Vagina (tissue), 2 donors: Measurements from ENCODE around the gene RFXAP. TPM values are rescaled to one million over a fixed set of nuclear protein-coding genes. Genes with fewer than 3 reads are reported as not detected.

Experiments
- DNase-seq, 2 donors: peaks; one replicate each; pipeline ENCODE4 v3.0.0-alpha.2; 2017; ENCODE audit errors: extremely low spot score in 2 of 2
- H3K27ac ChIP-seq: fragments of 200-600 bp; sonication (generic); one replicate; pipeline ENCODE4 v1.5.1; 2019
- H3K27me3 ChIP-seq: fragments of 200-600 bp; sonication (generic); one replicate; pipeline ENCODE4 v1.5.1; 2019
- H3K36me3 ChIP-seq, 2 donors: fragments of 200-600 bp; sonication (generic); one replicate each; pipeline ENCODE4 v1.5.1; 2017 to 2019
- H3K4me1 ChIP-seq: fragments of 200-600 bp; sonication (generic); one replicate; pipeline ENCODE4 v1.5.1; 2019
- H3K4me3 ChIP-seq, 2 donors: fragments of 200-600 bp; sonication (generic); 1 replicate in 1 of 2; 2 replicates in 1 of 2; pipeline ENCODE4 v1.5.1; 2016 to 2019
- H3K9me3 ChIP-seq: fragments of 200-600 bp; sonication (generic); one replicate; pipeline ENCODE4 v1.5.1; 2019
- POLR2A ChIP-seq, 2 donors: fragments of 450-650 bp; IDR thresholded peaks; one replicate each; pipeline ENCODE4 v1.6.1; 2017; ENCODE audit warnings: antibody characterized with exemption in 2 of 2, mild to moderate bottlenecking in 2 of 2, moderate library complexity in 2 of 2
- POLR2AphosphoS5 ChIP-seq, 2 donors: sonication (generic); formaldehyde crosslinking; IDR thresholded peaks; one replicate each; pipeline ENCODE4 v1.9.0; 2017; ENCODE audit warnings: antibody characterized with exemption in 2 of 2, mild to moderate bottlenecking in 2 of 2, low read depth in 1 of 2; ENCODE audit not compliant: insufficient read depth in 1 of 2
- intact Hi-C: fragments of 100-400 bp; cut with DNase I; formaldehyde crosslinking; loops from one replicate; pipeline ENCODE4 v1.15.1; 2023
- total RNA-seq: library from RNA; depleted of rRNA; stranded (reverse); fragments of >200 nt; gene quantifications from one replicate; pipeline ENCODE4 v1.2.3, GENCODE V29; 2016
- TF ChIP-seq, protein P1 (sequence below), 3 experiments: fragments of 450-650 bp in 2 of 3; fragments of 200-600 bp in 1 of 3; sonication (generic) in 1 of 3; IDR thresholded peaks; one replicate each; pipeline ENCODE4 v1.5.1; 2017 to 2019; ENCODE audit warnings: antibody characterized with exemption in 3 of 3, mild to moderate bottlenecking in 2 of 3, moderate library complexity in 2 of 3

The RFXAP gene
- total RNA-seq, 1 donor from 2014 or later, result 7.4 TPM

DNA sequence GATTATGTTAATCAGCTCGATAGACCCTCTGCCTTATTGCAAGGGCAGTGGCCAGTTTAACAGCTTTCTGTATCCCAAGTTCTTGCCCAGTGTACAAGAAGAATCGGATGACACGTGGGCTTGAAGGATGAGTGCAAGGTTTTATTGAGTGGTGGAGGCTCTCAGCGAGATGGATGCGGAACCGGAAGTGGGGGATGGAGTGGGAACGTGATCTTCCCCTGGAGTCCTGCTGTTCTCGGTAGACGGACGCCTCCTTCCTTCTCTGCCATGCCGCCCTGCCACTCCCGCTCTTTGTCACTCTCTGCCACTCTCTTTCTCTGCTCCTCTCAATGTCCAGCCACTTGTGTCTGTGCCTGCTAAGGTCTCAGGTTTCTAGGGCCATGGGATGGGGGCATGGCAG is 21.0 kb downstream of the RFXAP start:
- TF ChIP-seq POLR2A (IDR thresholded peaks at IDR 0.05) (no peak), POLR2AphosphoS5 (IDR thresholded peaks at IDR 0.05; ENCODE audit: insufficient read depth in 1 of 2, low read depth in 1 of 2) (no peak)
- TF ChIP-seq, protein P1, sequence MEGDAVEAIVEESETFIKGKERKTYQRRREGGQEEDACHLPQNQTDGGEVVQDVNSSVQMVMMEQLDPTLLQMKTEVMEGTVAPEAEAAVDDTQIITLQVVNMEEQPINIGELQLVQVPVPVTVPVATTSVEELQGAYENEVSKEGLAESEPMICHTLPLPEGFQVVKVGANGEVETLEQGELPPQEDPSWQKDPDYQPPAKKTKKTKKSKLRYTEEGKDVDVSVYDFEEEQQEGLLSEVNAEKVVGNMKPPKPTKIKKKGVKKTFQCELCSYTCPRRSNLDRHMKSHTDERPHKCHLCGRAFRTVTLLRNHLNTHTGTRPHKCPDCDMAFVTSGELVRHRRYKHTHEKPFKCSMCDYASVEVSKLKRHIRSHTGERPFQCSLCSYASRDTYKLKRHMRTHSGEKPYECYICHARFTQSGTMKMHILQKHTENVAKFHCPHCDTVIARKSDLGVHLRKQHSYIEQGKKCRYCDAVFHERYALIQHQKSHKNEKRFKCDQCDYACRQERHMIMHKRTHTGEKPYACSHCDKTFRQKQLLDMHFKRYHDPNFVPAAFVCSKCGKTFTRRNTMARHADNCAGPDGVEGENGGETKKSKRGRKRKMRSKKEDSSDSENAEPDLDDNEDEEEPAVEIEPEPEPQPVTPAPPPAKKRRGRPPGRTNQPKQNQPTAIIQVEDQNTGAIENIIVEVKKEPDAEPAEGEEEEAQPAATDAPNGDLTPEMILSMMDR (IDR thresholded peaks at IDR 0.05), result no peak
- no peak for DNase-seq
- no peaks in the 10 kb centered on the region for H3K9me3 ChIP-seq
- no peak overlapping the region for H3K27ac ChIP-seq
- no peaks in the 10 kb centered on the region for H3K4me1 ChIP-seq
- no peaks in the 10 kb centered on the region for H3K36me3 ChIP-seq
- H3K27me3 ChIP-seq, result no peaks in the 10 kb centered on the region
- intact Hi-C loops, result no loop called here
- no peak overlapping the region for H3K4me3 ChIP-seq

DNA sequence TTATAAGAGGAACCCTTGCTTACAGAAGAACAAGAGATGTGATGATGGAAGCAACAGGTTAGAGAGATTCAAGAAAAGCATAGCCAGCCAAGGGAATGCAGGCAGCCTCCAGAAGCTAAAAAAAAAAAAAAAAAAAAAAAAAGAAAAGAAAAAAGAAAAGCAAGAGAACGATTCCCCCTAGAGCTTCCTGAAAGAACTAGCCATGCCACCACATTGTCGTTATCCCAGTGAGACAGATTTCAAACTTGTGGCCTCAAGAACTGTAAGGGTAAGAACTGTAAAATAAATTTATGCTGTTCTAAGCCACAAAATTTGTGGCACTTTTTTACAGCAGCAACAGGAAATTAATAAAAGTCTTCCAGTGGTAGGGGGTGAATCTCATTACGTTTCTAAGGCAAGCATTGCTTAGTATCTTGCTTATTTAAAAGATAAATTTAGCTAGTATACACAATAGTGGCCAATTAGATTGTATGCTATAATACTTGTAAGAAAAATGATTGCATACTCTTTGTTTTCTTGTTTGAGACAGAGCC is 21.8 kb downstream of the RFXAP start:
- no peak for DNase-seq
- no peaks in the 10 kb centered on the region for H3K36me3 ChIP-seq
- H3K9me3 ChIP-seq, result no peaks in the 10 kb centered on the region
- no peaks in the 10 kb centered on the region for H3K27me3 ChIP-seq
- H3K27ac ChIP-seq, result no peak overlapping the region
- no peak overlapping the region for H3K4me3 ChIP-seq
- intact Hi-C loops, result no loop called here
- TF ChIP-seq POLR2AphosphoS5 (IDR thresholded peaks at IDR 0.05; ENCODE audit: insufficient read depth in 1 of 2, low read depth in 1 of 2) (no peak), POLR2A (IDR thresholded peaks at IDR 0.05) (no peak)
- TF ChIP-seq, protein P1 (IDR thresholded peaks at IDR 0.05), result no peak
- no peaks in the 10 kb centered on the region for H3K4me1 ChIP-seq

DNA sequence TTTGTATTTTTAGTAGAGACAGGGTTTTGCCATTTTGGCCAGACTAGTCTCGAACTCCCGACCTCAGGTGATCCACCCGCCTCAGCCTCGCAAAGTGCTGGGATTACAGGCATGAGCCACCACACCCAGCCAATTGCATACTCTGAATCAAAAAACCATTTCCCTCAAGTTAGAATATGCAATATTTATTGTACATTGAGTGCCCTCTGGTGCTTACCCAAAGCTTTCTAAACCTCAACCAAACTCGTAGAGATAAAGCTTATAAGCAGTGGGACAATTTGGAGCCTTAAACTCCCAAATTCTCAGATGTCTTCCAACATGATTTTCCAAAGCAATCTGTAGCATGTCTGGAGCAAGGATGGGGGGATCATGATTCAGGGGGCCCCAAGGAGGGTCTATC is 22.4 kb downstream of the RFXAP start:
- H3K4me1 ChIP-seq, result no peaks in the 10 kb centered on the region
- no peak overlapping the region for H3K4me3 ChIP-seq
- H3K9me3 ChIP-seq, result no peaks in the 10 kb centered on the region
- H3K27ac ChIP-seq, result no peak overlapping the region
- no peak for TF ChIP-seq POLR2AphosphoS5 (IDR thresholded peaks at IDR 0.05; ENCODE audit: insufficient read depth in 1 of 2, low read depth in 1 of 2)
- H3K27me3 ChIP-seq, result no peaks in the 10 kb centered on the region
- DNase-seq, result no peak
- no peaks in the 10 kb centered on the region for H3K36me3 ChIP-seq
- intact Hi-C loops, result no loop called here

DNA sequence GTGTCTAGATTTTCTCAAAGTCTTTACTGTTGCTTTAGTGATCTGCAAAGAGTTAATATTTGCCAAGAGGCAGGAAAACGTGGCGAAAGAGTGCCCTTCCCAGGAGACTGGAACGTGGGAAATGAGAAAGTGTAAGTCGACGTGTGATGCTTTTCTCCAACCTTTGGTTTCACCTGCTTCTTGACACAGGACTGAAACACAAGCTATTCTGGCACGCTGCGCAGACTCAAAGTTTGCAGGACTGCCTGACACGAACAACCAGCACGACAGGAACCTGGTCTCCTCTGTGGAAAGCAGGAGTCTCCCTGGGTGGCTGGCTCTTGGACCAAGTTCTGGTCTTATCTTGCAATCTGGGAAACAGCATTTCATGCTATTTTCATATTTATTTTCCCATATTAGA is 28.6 kb downstream of the RFXAP start:
- Histone ChIP-seq H3K4me3 (no peak overlapping the region), H3K9me3 (no peaks in the 10 kb centered on the region), H3K27me3 (no peaks in the 10 kb centered on the region), H3K27ac (no peak overlapping the region), H3K4me1 (no peaks in the 10 kb centered on the region), H3K36me3 (no peaks in the 10 kb centered on the region)
- DNase-seq, result no peak
- intact Hi-C loops, result no loop called here
- no peak for TF ChIP-seq POLR2A (IDR thresholded peaks at IDR 0.05)
- TF ChIP-seq, protein P1 (IDR thresholded peaks at IDR 0.05), result no peak
- no peak for TF ChIP-seq POLR2AphosphoS5 (IDR thresholded peaks at IDR 0.05; ENCODE audit: insufficient read depth in 1 of 2, low read depth in 1 of 2)

DNA sequence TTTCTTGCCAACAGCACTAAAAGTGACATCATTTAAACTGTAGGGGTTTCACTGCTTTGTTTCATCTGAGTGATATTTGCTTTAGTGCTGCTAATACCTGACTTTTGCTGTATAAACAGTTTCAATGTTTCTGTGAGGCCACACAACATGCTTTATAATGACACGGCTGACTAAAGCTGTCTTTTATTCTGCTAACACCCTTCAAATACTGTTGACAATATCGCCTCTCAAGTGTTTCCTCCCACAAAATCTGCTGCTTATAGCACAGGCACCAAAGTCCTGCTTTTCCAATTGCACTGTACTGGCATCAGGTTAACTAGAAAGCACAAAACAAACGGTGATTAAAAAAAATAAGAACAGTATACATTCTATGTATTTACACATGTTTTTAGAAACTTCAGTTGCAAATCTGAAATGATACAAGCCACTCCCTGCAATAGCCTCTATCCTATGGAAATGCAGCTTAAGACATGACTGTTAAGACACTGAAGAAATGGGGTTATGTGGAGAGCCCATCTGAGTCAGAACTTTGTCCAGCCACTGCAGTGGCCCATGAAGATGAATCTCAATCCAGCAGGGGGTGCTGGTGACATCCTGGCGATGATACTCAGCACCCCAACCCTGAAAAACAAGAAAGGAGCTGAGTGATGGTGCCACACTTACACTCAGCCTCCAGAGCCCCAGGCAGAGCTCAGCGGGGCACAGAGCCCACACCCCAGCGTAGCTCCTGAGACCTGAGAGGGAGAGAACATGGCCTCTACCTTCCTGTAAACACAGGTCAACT is 29.4 kb downstream of the RFXAP start:
- no peak overlapping the region for H3K27ac ChIP-seq
- H3K4me3 ChIP-seq, result no peak overlapping the region
- H3K36me3 ChIP-seq, result no peaks in the 10 kb centered on the region
- TF ChIP-seq, protein P1 (IDR thresholded peaks at IDR 0.05), result no peak
- TF ChIP-seq POLR2A (IDR thresholded peaks at IDR 0.05) (no peak), POLR2AphosphoS5 (IDR thresholded peaks at IDR 0.05; ENCODE audit: insufficient read depth in 1 of 2, low read depth in 1 of 2) (no peak)
- H3K9me3 ChIP-seq, result no peaks in the 10 kb centered on the region
- no peak for DNase-seq
- no peaks in the 10 kb centered on the region for H3K27me3 ChIP-seq
- intact Hi-C loops, result no loop called here
- no peaks in the 10 kb centered on the region for H3K4me1 ChIP-seq
